ENCODE results near the gene AMIGO2. TPM values are rescaled to one million over a fixed set of nuclear protein-coding genes. Genes with fewer than 3 reads are reported as not detected.

Gene AMIGO2
- total and polyA plus RNA-seq, 9 of the 15 experiments (the other 6 are each of a cell fraction or from before 2014, with no cell fraction given) = 2.0 to 8.3 (median 3.8) TPM

DNA sequence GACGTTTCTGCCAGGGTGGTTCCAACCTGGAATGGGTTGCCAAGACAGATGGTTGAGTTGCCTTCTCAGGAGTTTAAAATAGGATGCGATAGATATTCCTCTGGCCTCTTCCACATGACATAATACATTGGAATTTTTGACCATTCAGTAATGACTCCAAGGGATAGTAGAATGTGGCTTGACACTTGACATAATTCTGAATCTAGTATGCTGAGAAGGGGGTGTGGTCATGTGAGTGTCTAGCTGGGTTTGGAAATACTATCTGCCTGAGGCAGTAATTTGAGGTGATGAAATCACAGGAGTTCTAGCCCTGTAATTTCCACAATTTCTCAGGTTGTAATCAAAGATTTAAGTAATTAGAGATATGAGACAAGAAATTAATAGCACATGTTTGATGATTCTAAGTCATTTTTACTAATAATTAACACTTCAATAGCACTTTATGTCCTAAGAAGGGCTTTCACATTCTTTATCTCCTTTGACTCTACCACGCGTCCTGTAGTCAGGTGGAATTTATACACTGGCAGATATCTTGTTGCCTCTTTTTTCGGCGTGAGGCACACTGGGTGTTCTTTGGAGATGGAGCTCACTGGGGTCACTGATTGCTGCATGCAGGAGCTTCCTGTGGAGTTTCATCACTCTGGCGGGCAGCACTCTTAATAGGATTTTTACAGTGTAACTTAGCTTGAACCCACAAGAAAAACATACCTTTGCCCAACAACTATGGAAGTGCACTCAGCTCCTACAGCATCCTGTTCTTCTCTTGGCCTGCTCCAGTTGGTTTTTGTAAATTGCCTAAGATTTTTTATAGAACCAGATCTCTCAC, 3.2 kb upstream of the AMIGO2 start (continued):
- TF ChIP-seq MAFK (IDR thresholded peaks at IDR 0.05; ENCODE audit: low read length) (no peak), GATAD2B (IDR thresholded peaks at IDR 0.05; ENCODE audit: borderline replicate concordance) (no peak), CBX1 (IDR thresholded peaks at IDR 0.05; ENCODE audit: low read depth) (no peak), ZNF740 (CRISPR knock-in tag; IDR thresholded peaks at IDR 0.05) (no peak), ZNF740 (tag; IDR thresholded peaks at IDR 0.05) (no peak), ZNF184 (CRISPR knock-in tag; IDR thresholded peaks at IDR 0.05) (no peak), TFAP4 (CRISPR knock-in tag; IDR thresholded peaks at IDR 0.05; ENCODE audit: borderline replicate concordance) (no peak), MTA1 (IDR thresholded peaks at IDR 0.05; ENCODE audit: borderline replicate concordance) (no peak), HOXB6 (CRISPR knock-in tag; IDR thresholded peaks at IDR 0.05; ENCODE audit: borderline replicate concordance) (no peak), GTF3C2 (IDR thresholded peaks at IDR 0.05; ENCODE audit: borderline replicate concordance, extremely low read depth, insufficient read length) (no peak), CHCHD3 (CRISPR knock-in tag; IDR thresholded peaks at IDR 0.05) (no peak), ETV1 (tag; conservative IDR thresholded peaks at IDR 0.05; ENCODE audit: low read depth) (no peak)
- TF ChIP-seq, protein P1, sequence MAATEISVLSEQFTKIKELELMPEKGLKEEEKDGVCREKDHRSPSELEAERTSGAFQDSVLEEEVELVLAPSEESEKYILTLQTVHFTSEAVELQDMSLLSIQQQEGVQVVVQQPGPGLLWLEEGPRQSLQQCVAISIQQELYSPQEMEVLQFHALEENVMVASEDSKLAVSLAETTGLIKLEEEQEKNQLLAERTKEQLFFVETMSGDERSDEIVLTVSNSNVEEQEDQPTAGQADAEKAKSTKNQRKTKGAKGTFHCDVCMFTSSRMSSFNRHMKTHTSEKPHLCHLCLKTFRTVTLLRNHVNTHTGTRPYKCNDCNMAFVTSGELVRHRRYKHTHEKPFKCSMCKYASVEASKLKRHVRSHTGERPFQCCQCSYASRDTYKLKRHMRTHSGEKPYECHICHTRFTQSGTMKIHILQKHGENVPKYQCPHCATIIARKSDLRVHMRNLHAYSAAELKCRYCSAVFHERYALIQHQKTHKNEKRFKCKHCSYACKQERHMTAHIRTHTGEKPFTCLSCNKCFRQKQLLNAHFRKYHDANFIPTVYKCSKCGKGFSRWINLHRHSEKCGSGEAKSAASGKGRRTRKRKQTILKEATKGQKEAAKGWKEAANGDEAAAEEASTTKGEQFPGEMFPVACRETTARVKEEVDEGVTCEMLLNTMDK (IDR thresholded peaks at IDR 0.05; ENCODE audit: borderline replicate concordance, insufficient read depth, low read depth, low read length, poor library complexity, severe bottlenecking) = no peak
- TF ChIP-seq, protein P2, sequence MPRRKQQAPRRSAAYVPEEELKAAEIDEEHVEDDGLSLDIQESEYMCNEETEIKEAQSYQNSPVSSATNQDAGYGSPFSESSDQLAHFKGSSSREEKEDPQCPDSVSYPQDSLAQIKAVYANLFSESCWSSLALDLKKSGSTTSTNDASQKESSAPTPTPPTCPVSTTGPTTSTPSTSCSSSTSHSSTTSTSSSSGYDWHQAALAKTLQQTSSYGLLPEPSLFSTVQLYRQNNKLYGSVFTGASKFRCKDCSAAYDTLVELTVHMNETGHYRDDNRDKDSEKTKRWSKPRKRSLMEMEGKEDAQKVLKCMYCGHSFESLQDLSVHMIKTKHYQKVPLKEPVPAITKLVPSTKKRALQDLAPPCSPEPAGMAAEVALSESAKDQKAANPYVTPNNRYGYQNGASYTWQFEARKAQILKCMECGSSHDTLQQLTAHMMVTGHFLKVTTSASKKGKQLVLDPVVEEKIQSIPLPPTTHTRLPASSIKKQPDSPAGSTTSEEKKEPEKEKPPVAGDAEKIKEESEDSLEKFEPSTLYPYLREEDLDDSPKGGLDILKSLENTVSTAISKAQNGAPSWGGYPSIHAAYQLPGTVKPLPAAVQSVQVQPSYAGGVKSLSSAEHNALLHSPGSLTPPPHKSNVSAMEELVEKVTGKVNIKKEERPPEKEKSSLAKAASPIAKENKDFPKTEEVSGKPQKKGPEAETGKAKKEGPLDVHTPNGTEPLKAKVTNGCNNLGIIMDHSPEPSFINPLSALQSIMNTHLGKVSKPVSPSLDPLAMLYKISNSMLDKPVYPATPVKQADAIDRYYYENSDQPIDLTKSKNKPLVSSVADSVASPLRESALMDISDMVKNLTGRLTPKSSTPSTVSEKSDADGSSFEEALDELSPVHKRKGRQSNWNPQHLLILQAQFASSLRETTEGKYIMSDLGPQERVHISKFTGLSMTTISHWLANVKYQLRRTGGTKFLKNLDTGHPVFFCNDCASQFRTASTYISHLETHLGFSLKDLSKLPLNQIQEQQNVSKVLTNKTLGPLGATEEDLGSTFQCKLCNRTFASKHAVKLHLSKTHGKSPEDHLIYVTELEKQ (CRISPR knock-in tag; IDR thresholded peaks at IDR 0.05) = no peak
- TF ChIP-seq, protein P3, sequence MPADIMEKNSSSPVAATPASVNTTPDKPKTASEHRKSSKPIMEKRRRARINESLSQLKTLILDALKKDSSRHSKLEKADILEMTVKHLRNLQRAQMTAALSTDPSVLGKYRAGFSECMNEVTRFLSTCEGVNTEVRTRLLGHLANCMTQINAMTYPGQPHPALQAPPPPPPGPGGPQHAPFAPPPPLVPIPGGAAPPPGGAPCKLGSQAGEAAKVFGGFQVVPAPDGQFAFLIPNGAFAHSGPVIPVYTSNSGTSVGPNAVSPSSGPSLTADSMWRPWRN (IDR thresholded peaks at IDR 0.05; ENCODE audit: low read depth) = 0 out of 2 replicates have a peak, but pooled peaks have one; percentile 13
